Progenitor cell of endocrine pancreas (in vitro differentiated cells): ENCODE measurements around the gene GPR176. TPM values are rescaled to one million over a fixed set of nuclear protein-coding genes. Genes with fewer than 3 reads are reported as not detected.

Experiments used
- DNase-seq: peaks from one replicate; pipeline ENCODE4 v3.0.0; 2021; ENCODE audit warnings: low spot score; ENCODE audit not compliant: unreplicated experiment
- H3K27ac Mint-ChIP-seq: 2 replicates; pipeline ENCODE4 v1.8.0; 2021; ENCODE audit warnings: mild to moderate bottlenecking, moderate library complexity, mixed read lengths
- H3K27me3 Mint-ChIP-seq: 2 replicates; pipeline ENCODE4 v1.8.0; 2021; ENCODE audit warnings: mixed read lengths
- H3K36me3 Mint-ChIP-seq: 2 replicates; pipeline ENCODE4 v1.8.0; 2022; ENCODE audit warnings: mixed read lengths; ENCODE audit not compliant: insufficient read depth
- H3K4me1 Mint-ChIP-seq: 2 replicates; pipeline ENCODE4 v1.8.0; 2021; ENCODE audit warnings: low read depth, mixed read lengths
- H3K4me3 Mint-ChIP-seq: 2 replicates; pipeline ENCODE4 v1.8.0; 2021; ENCODE audit warnings: low read depth, mild to moderate bottlenecking, moderate library complexity, mixed read lengths
- H3K9me3 Mint-ChIP-seq: 2 replicates; pipeline ENCODE4 v1.8.0; 2021; ENCODE audit warnings: low read depth, mixed read lengths
- total RNA-seq: library from RNA; stranded (reverse); gene quantifications from 2 replicates; pipeline ENCODE4 v1.2.1, GENCODE V29; 2021
- TF ChIP-seq, protein P1 (sequence below): fragments of 200-600 bp; sonication (generic); IDR thresholded peaks from one replicate; pipeline ENCODE4 v1.5.0; 2021; ENCODE audit warnings: antibody characterized with exemption, mild to moderate bottlenecking; ENCODE audit not compliant: unreplicated experiment

Gene GPR176
- total RNA-seq, 1 donor from 2014 or later: 1.0 TPM

DNA sequence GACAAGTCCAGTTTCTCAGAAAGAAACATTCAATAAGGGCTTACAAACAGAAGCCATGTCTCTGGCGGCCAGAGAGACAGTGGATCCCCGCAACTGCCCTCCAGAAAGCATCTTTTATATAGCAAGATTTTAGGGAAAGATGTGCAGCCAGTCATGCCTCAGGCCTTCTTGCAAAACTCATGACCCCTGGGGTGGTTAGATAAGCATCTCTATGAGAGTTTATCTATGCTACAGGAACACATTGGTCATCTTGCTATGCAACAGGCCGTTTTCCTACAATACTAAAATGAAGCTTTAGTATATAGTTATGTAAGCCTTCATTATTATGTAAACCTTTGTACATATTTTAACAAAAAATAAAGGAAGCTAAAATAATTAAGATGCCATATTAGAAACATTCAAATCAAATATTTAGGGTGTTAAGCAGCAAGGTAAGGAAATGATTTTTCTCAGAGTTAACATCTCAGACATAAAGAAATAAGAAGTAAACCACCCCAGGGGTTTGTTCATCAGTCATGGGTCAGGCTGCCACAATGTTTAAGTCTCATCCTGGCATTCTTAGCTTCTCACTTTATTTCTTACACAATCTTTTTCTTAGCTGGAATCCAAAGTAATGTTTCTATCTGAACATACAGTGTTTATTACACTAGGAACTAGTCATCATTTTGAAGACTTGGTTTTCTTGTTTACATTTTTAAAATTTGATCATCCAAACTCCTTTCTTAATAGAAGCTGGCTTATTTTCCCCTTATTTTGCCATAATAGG lies 131.1 kb downstream of the GPR176 start:
- Mint-ChIP-seq H3K27ac (no peak overlapping the region), H3K27me3 (no peaks in the 10 kb centered on the region), H3K4me3 (no peak overlapping the region), H3K9me3 (no peaks in the 10 kb centered on the region), H3K36me3 (no peaks in the 10 kb centered on the region), H3K4me1 (peaks cover 30% of the 10 kb centered on the region)
- TF ChIP-seq, protein P1, sequence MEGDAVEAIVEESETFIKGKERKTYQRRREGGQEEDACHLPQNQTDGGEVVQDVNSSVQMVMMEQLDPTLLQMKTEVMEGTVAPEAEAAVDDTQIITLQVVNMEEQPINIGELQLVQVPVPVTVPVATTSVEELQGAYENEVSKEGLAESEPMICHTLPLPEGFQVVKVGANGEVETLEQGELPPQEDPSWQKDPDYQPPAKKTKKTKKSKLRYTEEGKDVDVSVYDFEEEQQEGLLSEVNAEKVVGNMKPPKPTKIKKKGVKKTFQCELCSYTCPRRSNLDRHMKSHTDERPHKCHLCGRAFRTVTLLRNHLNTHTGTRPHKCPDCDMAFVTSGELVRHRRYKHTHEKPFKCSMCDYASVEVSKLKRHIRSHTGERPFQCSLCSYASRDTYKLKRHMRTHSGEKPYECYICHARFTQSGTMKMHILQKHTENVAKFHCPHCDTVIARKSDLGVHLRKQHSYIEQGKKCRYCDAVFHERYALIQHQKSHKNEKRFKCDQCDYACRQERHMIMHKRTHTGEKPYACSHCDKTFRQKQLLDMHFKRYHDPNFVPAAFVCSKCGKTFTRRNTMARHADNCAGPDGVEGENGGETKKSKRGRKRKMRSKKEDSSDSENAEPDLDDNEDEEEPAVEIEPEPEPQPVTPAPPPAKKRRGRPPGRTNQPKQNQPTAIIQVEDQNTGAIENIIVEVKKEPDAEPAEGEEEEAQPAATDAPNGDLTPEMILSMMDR: no peak
- no peak for DNase-seq

DNA sequence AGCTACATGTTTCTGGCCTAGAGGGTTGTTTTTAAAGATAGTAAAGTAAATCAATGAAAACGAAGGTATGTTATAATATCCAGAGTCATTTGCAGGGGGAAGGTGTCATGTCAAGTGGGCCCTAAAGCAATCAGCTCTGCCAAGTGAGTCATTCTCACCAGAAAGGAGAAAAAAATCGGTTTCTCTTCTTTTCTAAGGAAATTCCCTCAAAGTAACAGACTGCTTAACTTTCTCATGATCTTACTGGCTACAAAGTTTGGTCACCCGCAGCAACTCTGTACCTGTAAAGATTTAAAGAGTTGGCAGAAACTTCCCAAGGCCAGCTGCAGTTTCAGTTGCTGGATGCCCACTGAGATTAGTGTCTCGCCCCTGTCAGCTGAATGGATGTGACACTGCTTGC lies 132.0 kb downstream of the GPR176 start:
- no peak for DNase-seq
- TF ChIP-seq, protein P1: no peak
- Mint-ChIP-seq H3K36me3 (no peaks in the 10 kb centered on the region), H3K9me3 (no peaks in the 10 kb centered on the region), H3K27me3 (no peaks in the 10 kb centered on the region), H3K4me1 (peaks cover 37% of the 10 kb centered on the region), H3K27ac (peak overlapping the region; percentile 60), H3K4me3 (no peak overlapping the region)

DNA sequence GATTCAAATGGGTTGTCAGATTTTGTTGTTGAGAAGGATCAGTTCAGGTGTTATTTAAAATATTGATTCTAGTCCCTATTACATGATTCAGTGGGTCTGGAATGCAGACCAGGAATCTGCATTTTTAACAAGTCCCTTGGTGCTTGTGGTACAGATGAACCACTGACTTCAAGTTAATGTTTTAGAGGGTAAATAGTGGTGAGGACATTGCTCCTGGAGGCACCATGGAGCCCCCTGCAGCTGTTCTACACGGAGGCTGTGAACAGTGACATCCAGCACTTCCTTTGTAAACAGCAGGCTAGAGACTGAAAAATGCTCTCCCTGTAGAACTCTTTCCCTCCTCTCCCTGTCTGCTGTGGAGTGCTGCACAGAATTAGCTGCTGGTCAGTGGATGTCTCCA lies 132.6 kb downstream of the GPR176 start:
- Mint-ChIP-seq H3K4me3 (no peak overlapping the region), H3K27me3 (no peaks in the 10 kb centered on the region), H3K27ac (peak overlapping the region; percentile 72), H3K36me3 (no peaks in the 10 kb centered on the region), H3K9me3 (no peaks in the 10 kb centered on the region), H3K4me1 (peaks cover 37% of the 10 kb centered on the region)
- TF ChIP-seq, protein P1: no peak
- no peak for DNase-seq

DNA sequence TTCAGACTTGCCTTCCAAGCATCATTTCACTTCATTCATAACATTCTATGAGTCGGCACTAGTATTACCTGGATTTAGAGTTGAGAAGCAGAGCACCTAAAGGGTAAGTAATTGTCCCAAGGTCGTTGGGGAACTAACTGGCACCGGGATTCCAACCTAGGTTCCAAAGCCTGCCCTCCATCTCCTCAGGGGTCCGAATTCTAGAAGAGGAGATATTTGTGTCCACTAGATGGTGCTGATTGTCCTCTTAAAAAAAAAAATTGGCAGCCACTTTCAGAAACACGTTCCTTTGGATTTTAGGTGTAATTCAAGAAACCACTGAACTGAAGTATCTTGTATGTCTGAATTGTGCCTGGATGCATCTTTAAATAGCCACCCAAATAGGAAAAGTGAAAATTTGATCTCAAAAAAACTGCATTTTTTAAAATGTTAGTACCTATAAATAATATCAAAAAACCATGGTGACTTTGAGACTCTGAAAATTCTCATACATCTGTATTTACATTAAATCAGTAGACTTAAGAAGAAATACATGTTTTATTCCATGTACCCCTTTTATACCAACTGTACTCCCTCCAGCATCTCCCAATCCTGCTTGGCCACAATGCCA lies 133.5 kb downstream of the GPR176 start:
- peaks cover under 1% of the 10 kb centered on the region for H3K9me3 Mint-ChIP-seq
- no peaks in the 10 kb centered on the region for H3K36me3 Mint-ChIP-seq
- H3K27ac Mint-ChIP-seq: no peak overlapping the region
- H3K27me3 Mint-ChIP-seq: no peaks in the 10 kb centered on the region
- TF ChIP-seq, protein P1: peak; percentile 68
- H3K4me3 Mint-ChIP-seq: peak overlapping the region; percentile 9
- peaks cover 37% of the 10 kb centered on the region for H3K4me1 Mint-ChIP-seq
- no peak for DNase-seq

DNA sequence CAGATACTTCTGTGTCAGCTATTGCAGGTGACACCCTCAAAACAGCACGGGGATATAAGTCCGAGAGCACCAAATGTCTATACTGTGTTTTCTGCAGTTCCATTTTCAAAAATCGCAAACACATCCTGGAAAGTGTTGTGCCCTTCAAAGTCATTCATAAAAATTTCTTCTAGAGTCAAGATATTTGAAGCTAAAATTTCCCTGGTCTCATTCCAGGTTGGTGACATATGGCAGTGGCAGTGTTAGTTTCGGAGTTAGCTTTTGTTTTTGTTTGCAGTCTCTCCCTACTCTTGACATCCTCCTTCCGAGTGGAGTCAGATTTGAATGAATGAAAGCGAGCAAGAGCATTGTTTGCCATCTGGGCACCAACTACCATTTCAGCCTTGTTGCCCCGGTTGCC lies 134.2 kb downstream of the GPR176 start:
- H3K9me3 Mint-ChIP-seq: peaks cover 8% of the 10 kb centered on the region
- H3K4me3 Mint-ChIP-seq: no peak overlapping the region
- TF ChIP-seq, protein P1: no peak
- H3K27me3 Mint-ChIP-seq: no peaks in the 10 kb centered on the region
- peaks cover 37% of the 10 kb centered on the region for H3K4me1 Mint-ChIP-seq
- H3K36me3 Mint-ChIP-seq: no peaks in the 10 kb centered on the region
- no peak for DNase-seq
- no peak overlapping the region for H3K27ac Mint-ChIP-seq
